Inferior parietal cortex (tissue), 1 donor: ENCODE results near the gene SLAMF9.

ENCODE experiments used
- DNase-seq: peaks from one replicate; pipeline ENCODE4 v3.0.0-alpha.2; 2016; ENCODE audit errors: extremely low spot score

SLAMF9 gene

GRCh38 chr1:159974350-159974965 is 20.4 kb upstream of the SLAMF9 start:
- DNase-seq: no peak

- DNase-seq: no peak
Measured at GRCh38 chr1:159973350-159973940, 19.4 kb upstream of the SLAMF9 start.

- DNase-seq: no peak
Measured at GRCh38 chr1:159972443-159973205, 18.6 kb upstream of the SLAMF9 start.

GRCh38 chr1:159970932-159971342 is 16.9 kb upstream of the SLAMF9 start:
- no peak for DNase-seq

- no peak for DNase-seq
Measured at GRCh38 chr1:159968901-159969300, 14.9 kb upstream of the SLAMF9 start.

GRCh38 chr1:159965263-159965662 is 11.2 kb upstream of the SLAMF9 start:
- DNase-seq: no peak

- DNase-seq: no peak
Measured at GRCh38 chr1:159964144-159964543, 10.1 kb upstream of the SLAMF9 start.

GRCh38 chr1:159962176-159962575 is 8.1 kb upstream of the SLAMF9 start:
- no peak for DNase-seq

- DNase-seq: no peak
Measured at GRCh38 chr1:159961636-159962035, 7.6 kb upstream of the SLAMF9 start.

- DNase-seq: no peak
Measured at GRCh38 chr1:159960721-159961381, 6.8 kb upstream of the SLAMF9 start.

GRCh38 chr1:159959451-159959850 is 5.4 kb upstream of the SLAMF9 start:
- DNase-seq: no peak

- DNase-seq: no peak
Measured at GRCh38 chr1:159958719-159959380, 4.8 kb upstream of the SLAMF9 start.

- no peak for DNase-seq
Measured at GRCh38 chr1:159957824-159958268, 3.8 kb upstream of the SLAMF9 start.

- DNase-seq: no peak
Measured at GRCh38 chr1:159955456-159955855, 1.4 kb upstream of the SLAMF9 start.

- no peak for DNase-seq
Measured at GRCh38 chr1:159952932-159953331, 1.1 kb downstream of the SLAMF9 start.

GRCh38 chr1:159951551-159951950 is 2.5 kb downstream of the SLAMF9 start:
- no peak for DNase-seq

GRCh38 chr1:159951016-159951415 is 3.0 kb downstream of the SLAMF9 start:
- DNase-seq: no peak

GRCh38 chr1:159949981-159950381 is 4.1 kb downstream of the SLAMF9 start:
- no peak for DNase-seq

- no peak for DNase-seq
Measured at GRCh38 chr1:159949123-159949522, 4.9 kb downstream of the SLAMF9 start.

GRCh38 chr1:159947942-159948341 is 6.1 kb downstream of the SLAMF9 start:
- no peak for DNase-seq

GRCh38 chr1:159946242-159947187 is 7.5 kb downstream of the SLAMF9 start:
- no peak for DNase-seq
